Measurements from ENCODE around the gene IFRD2. TPM values are rescaled to one million over a fixed set of nuclear protein-coding genes. Genes with fewer than 3 reads are reported as not detected.

The IFRD2 gene
- total and polyA plus RNA-seq, 9 of the 15 experiments (the other 6 are each of a cell fraction or from before 2014, with no cell fraction given) = 30.5 to 115 (median 52.8) TPM

GRCh38 chr3:50286322-50287227 is 5.7 kb downstream of the IFRD2 start (continued):
- TF ChIP-seq, protein P1, sequence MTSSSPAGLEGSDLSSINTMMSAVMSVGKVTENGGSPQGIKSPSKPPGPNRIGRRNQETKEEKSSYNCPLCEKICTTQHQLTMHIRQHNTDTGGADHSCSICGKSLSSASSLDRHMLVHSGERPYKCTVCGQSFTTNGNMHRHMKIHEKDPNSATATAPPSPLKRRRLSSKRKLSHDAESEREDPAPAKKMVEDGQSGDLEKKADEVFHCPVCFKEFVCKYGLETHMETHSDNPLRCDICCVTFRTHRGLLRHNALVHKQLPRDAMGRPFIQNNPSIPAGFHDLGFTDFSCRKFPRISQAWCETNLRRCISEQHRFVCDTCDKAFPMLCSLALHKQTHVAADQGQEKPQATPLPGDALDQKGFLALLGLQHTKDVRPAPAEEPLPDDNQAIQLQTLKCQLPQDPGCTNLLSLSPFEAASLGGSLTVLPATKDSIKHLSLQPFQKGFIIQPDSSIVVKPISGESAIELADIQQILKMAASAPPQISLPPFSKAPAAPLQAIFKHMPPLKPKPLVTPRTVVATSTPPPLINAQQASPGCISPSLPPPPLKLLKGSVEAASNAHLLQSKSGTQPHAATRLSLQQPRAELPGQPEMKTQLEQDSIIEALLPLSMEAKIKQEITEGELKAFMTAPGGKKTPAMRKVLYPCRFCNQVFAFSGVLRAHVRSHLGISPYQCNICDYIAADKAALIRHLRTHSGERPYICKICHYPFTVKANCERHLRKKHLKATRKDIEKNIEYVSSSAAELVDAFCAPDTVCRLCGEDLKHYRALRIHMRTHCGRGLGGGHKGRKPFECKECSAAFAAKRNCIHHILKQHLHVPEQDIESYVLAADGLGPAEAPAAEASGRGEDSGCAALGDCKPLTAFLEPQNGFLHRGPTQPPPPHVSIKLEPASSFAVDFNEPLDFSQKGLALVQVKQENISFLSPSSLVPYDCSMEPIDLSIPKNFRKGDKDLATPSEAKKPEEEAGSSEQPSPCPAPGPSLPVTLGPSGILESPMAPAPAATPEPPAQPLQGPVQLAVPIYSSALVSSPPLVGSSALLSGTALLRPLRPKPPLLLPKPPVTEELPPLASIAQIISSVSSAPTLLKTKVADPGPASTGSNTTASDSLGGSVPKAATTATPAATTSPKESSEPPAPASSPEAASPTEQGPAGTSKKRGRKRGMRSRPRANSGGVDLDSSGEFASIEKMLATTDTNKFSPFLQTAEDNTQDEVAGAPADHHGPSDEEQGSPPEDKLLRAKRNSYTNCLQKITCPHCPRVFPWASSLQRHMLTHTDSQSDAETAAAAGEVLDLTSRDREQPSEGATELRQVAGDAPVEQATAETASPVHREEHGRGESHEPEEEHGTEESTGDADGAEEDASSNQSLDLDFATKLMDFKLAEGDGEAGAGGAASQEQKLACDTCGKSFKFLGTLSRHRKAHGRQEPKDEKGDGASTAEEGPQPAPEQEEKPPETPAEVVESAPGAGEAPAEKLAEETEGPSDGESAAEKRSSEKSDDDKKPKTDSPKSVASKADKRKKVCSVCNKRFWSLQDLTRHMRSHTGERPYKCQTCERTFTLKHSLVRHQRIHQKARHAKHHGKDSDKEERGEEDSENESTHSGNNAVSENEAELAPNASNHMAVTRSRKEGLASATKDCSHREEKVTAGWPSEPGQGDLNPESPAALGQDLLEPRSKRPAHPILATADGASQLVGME (CRISPR knock-in tag; IDR thresholded peaks at IDR 0.05) = no peak
- TF ChIP-seq TSC22D4 (tag; IDR thresholded peaks at IDR 0.05) (no peak), RBFOX2 (IDR thresholded peaks at IDR 0.05; ENCODE audit: low read depth, low read length) (peak; percentile 68), POLR2G (IDR thresholded peaks at IDR 0.05; ENCODE audit: low read depth, low read length) (peak; percentile 61; the same call in 1 of the 2 replicates), CEBPB (tag; IDR thresholded peaks at IDR 0.05) (no peak), RBM22 (IDR thresholded peaks at IDR 0.05; ENCODE audit: low read depth, low read length, poor library complexity, severe bottlenecking) (peak; percentile 35), SAFB2 (IDR thresholded peaks at IDR 0.05; ENCODE audit: borderline replicate concordance, low read depth, low read length, severe bottlenecking) (no peak)
- TF ChIP-seq, protein P2, sequence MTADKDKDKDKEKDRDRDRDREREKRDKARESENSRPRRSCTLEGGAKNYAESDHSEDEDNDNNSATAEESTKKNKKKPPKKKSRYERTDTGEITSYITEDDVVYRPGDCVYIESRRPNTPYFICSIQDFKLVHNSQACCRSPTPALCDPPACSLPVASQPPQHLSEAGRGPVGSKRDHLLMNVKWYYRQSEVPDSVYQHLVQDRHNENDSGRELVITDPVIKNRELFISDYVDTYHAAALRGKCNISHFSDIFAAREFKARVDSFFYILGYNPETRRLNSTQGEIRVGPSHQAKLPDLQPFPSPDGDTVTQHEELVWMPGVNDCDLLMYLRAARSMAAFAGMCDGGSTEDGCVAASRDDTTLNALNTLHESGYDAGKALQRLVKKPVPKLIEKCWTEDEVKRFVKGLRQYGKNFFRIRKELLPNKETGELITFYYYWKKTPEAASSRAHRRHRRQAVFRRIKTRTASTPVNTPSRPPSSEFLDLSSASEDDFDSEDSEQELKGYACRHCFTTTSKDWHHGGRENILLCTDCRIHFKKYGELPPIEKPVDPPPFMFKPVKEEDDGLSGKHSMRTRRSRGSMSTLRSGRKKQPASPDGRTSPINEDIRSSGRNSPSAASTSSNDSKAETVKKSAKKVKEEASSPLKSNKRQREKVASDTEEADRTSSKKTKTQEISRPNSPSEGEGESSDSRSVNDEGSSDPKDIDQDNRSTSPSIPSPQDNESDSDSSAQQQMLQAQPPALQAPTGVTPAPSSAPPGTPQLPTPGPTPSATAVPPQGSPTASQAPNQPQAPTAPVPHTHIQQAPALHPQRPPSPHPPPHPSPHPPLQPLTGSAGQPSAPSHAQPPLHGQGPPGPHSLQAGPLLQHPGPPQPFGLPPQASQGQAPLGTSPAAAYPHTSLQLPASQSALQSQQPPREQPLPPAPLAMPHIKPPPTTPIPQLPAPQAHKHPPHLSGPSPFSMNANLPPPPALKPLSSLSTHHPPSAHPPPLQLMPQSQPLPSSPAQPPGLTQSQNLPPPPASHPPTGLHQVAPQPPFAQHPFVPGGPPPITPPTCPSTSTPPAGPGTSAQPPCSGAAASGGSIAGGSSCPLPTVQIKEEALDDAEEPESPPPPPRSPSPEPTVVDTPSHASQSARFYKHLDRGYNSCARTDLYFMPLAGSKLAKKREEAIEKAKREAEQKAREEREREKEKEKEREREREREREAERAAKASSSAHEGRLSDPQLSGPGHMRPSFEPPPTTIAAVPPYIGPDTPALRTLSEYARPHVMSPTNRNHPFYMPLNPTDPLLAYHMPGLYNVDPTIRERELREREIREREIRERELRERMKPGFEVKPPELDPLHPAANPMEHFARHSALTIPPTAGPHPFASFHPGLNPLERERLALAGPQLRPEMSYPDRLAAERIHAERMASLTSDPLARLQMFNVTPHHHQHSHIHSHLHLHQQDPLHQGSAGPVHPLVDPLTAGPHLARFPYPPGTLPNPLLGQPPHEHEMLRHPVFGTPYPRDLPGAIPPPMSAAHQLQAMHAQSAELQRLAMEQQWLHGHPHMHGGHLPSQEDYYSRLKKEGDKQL (CRISPR knock-in tag; IDR thresholded peaks at IDR 0.05; ENCODE audit: borderline replicate concordance) = no peak
